ENCODE results near the gene ROBO1. TPM values are rescaled to one million over a fixed set of nuclear protein-coding genes. Genes with fewer than 3 reads are reported as not detected.

Gene ROBO1
- total and polyA plus RNA-seq, 2 donors (not counting 3 experiments of a cell fraction or from before 2014, with no cell fraction given), result 5.9 to 14.2 TPM

- no peak for DNase-seq (ENCODE audit: low read depth, low spot score)
- POLR2A ChIA-PET, result no interaction called here
- Histone ChIP-seq H3K36me3 (ENCODE audit: control insufficient read depth in 2 of 2, extremely low read depth in 1 of 2, insufficient read depth in 2 of 2, low read length in 2 of 2) (no peaks in the 10 kb centered on the region), H3K27me3 (ENCODE audit: control insufficient read depth in 2 of 2, insufficient read depth in 2 of 2, low read length in 2 of 2) (no peaks in the 10 kb centered on the region), H3K27ac (ENCODE audit: insufficient read depth, low read depth, low read length) (no peak overlapping the region), H3K4me1 (ENCODE audit: control insufficient read depth, extremely low read depth, insufficient read depth, low read length) (no peaks in the 10 kb centered on the region), H3K9ac (replicated peaks; ENCODE audit: extremely low read depth, insufficient read depth, low read length) (no peak overlapping the region), H4K20me1 (replicated peaks; ENCODE audit: control insufficient read depth, extremely low read depth, insufficient read depth, low read length) (no peaks in the 10 kb centered on the region), H3K9me3 (replicated peaks; ENCODE audit: control insufficient read depth, insufficient read depth, low read length) (no peaks in the 10 kb centered on the region), H3K9me1 (replicated peaks; ENCODE audit: control insufficient read depth, extremely low read depth, insufficient read depth, low read length) (no peaks in the 10 kb centered on the region), H3K4me3 (replicated peaks in 1 of 3; ENCODE audit: insufficient read depth in 1 of 3, low read depth in 1 of 3, low read length in 3 of 3) (no peak overlapping the region), H3K79me2 (ENCODE audit: control insufficient read depth, insufficient read depth, low read length) (no peaks in the 10 kb centered on the region), H3K4me2 (ENCODE audit: insufficient read depth, low read length) (no peak overlapping the region), H2AFZ (ENCODE audit: low read depth, low read length) (no peak overlapping the region)
- intact Hi-C loops (cut with micrococcal nuclease), result no loop called here
- CTCF ChIA-PET, result no interaction called here
- dilution Hi-C loops (cut with MboI; ENCODE audit: extremely low pct_ligation_motif_present, low sequenced_read_pairs), result no loop called here
- no TSS peak for BruUV-seq (replicated peaks)
- TF ChIP-seq POLR2AphosphoS5 (IDR thresholded peaks at IDR 0.05; ENCODE audit: insufficient read depth, low read depth, low read length) (no peak), EZH2 (IDR thresholded peaks at IDR 0.05; ENCODE audit: borderline replicate concordance, low read depth, low read length, severe bottlenecking) (no peak), JUN (IDR thresholded peaks at IDR 0.05; ENCODE audit: borderline replicate concordance, insufficient read depth, insufficient read length, low read depth) (no peak)
- FAIRE-seq, result peak; percentile 33
Measured at GRCh38 chr3:78798266-78798832, 969.4 kb downstream of the ROBO1 start.

DNA sequence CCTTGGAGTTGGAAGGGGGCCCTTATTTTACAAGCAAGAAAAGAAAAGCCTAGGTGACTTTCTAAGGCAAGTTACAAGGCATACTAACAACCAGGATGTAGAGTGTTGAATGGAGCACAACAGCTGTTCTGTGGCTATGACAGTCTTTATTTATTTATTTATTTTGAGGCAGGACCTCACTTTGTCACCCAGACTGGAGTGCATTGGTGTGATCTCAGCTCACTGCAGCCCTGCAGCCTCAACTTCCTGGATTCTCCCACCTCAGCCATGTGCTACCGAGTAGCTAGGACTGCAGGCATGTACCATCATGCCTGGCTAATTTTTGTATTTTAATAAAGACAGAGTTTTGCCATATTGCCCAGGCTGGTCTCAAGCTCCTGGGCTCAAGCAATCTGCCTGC lies 973.4 kb downstream of the ROBO1 start:
- ChIA-PET POLR2A (no interaction called here), CTCF (interaction anchor here (1.2 kb wide), 1 partner anchor 23 kb away, joined by 3 read pairs; no protein-coding TSS in a partner anchor)
- Histone ChIP-seq H3K27ac (ENCODE audit: insufficient read depth, low read depth, low read length) (no peak overlapping the region), H3K9me3 (replicated peaks; ENCODE audit: control insufficient read depth, insufficient read depth, low read length) (no peaks in the 10 kb centered on the region), H3K9ac (replicated peaks; ENCODE audit: extremely low read depth, insufficient read depth, low read length) (no peak overlapping the region), H2AFZ (ENCODE audit: low read depth, low read length) (no peak overlapping the region), H3K27me3 (ENCODE audit: control insufficient read depth in 2 of 2, insufficient read depth in 2 of 2, low read length in 2 of 2) (no peaks in the 10 kb centered on the region), H4K20me1 (replicated peaks; ENCODE audit: control insufficient read depth, extremely low read depth, insufficient read depth, low read length) (no peaks in the 10 kb centered on the region), H3K9me1 (replicated peaks; ENCODE audit: control insufficient read depth, extremely low read depth, insufficient read depth, low read length) (no peaks in the 10 kb centered on the region), H3K36me3 (ENCODE audit: control insufficient read depth in 2 of 2, extremely low read depth in 1 of 2, insufficient read depth in 2 of 2, low read length in 2 of 2) (no peaks in the 10 kb centered on the region), H3K4me2 (ENCODE audit: insufficient read depth, low read length) (no peak overlapping the region), H3K4me3 (replicated peaks in 1 of 3; ENCODE audit: insufficient read depth in 1 of 3, low read depth in 1 of 3, low read length in 3 of 3) (no peak overlapping the region), H3K4me1 (ENCODE audit: control insufficient read depth, extremely low read depth, insufficient read depth, low read length) (no peaks in the 10 kb centered on the region), H3K79me2 (ENCODE audit: control insufficient read depth, insufficient read depth, low read length) (no peaks in the 10 kb centered on the region)
- intact Hi-C loops (cut with micrococcal nuclease), result no loop called here
- FAIRE-seq (no peak), DNase-seq (ENCODE audit: low read depth, low spot score) (no peak)
- BruUV-seq (replicated peaks), result no TSS peak
- no peak for TF ChIP-seq EZH2 (IDR thresholded peaks at IDR 0.05; ENCODE audit: borderline replicate concordance, low read depth, low read length, severe bottlenecking)
- dilution Hi-C loops (cut with MboI; ENCODE audit: extremely low pct_ligation_motif_present, low sequenced_read_pairs), result no loop called here

Data from endothelial cell of umbilical vein (primary cell).